Neuronal stem cell (in vitro differentiated cells): Measurements from ENCODE around the gene C1QTNF12.

Experiments
- DNase-seq: peaks from one replicate; pipeline ENCODE4 v3.0.0-alpha.2; 2013; ENCODE audit warnings: low spot score
- H2AFZ ChIP-seq: one replicate; pipeline ENCODE4 v1.6.1; 2013; ENCODE audit warnings: mild to moderate bottlenecking, low read length, inconsistent platforms
- H2AK5ac ChIP-seq: 2 replicates; pipeline ENCODE4 v1.6.1; 2013; ENCODE audit warnings: low read depth, mild to moderate bottlenecking, inconsistent platforms, low read length, moderate library complexity, mixed read lengths
- H2BK120ac ChIP-seq: 2 replicates; pipeline ENCODE4 v1.6.1; 2013; ENCODE audit warnings: low read depth, mild to moderate bottlenecking, inconsistent platforms, low read length, moderate library complexity, mixed read lengths
- H2BK12ac ChIP-seq: one replicate; pipeline ENCODE4 v1.6.1; 2013; ENCODE audit warnings: low read length, inconsistent platforms
- H2BK15ac ChIP-seq: 2 replicates; pipeline ENCODE4 v1.6.1; 2013; ENCODE audit warnings: mild to moderate bottlenecking, low read length, inconsistent platforms, mixed read lengths
- H2BK5ac ChIP-seq: one replicate; pipeline ENCODE4 v1.6.1; 2013; ENCODE audit warnings: inconsistent platforms, mild to moderate bottlenecking, low read length, moderate library complexity
- H3K14ac ChIP-seq: one replicate; pipeline ENCODE4 v1.6.1; 2013; ENCODE audit warnings: low read length, inconsistent platforms
- H3K18ac ChIP-seq: 2 replicates; pipeline ENCODE4 v1.6.1; 2013; ENCODE audit warnings: low read length, inconsistent platforms
- H3K23ac ChIP-seq: 2 replicates; pipeline ENCODE4 v1.6.1; 2013; ENCODE audit warnings: low read depth, mild to moderate bottlenecking, mixed read lengths, low read length, inconsistent platforms; ENCODE audit not compliant: poor library complexity
- H3K27ac ChIP-seq: replicated peaks from 3 replicates; pipeline ENCODE4 v1.5.1; 2013; ENCODE audit warnings: low read length, inconsistent platforms
- H3K27me3 ChIP-seq, 3 experiments: 2 replicates each; pipeline ENCODE4 v1.6.1; 2013; ENCODE audit warnings: low read length in 3 of 3, mild to moderate bottlenecking in 2 of 3, inconsistent platforms in 1 of 3, low read depth in 1 of 3, mixed read lengths in 1 of 3, moderate library complexity in 1 of 3; ENCODE audit not compliant: control insufficient read depth in 3 of 3, insufficient read depth in 3 of 3
- H3K36me3 ChIP-seq, 2 donors: replicated peaks in 1 of 2; 2 replicates each; pipeline ENCODE4 v1.6.1; 2013; ENCODE audit warnings: low read length in 2 of 2; ENCODE audit not compliant: control insufficient read depth in 2 of 2, insufficient read depth in 2 of 2
- H3K4ac ChIP-seq: 2 replicates; pipeline ENCODE4 v1.6.1; 2013; ENCODE audit warnings: inconsistent platforms, mild to moderate bottlenecking, low read length, moderate library complexity
- H3K4me1 ChIP-seq, 2 donors: 1 replicate in 1 of 2; 2 replicates in 1 of 2; pipeline ENCODE4 v1.6.1; 2013; ENCODE audit warnings: low read length in 2 of 2, low read depth in 1 of 2; ENCODE audit not compliant: control insufficient read depth in 2 of 2, insufficient read depth in 1 of 2
- H3K4me2 ChIP-seq: one replicate; pipeline ENCODE4 v1.6.1; 2013; ENCODE audit warnings: mild to moderate bottlenecking, low read length, inconsistent platforms; ENCODE audit not compliant: insufficient read depth, poor library complexity, severe bottlenecking
- H3K4me3 ChIP-seq, 2 donors: 2 replicates each; pipeline ENCODE4 v1.5.1; 2013; ENCODE audit warnings: low read length in 2 of 2, mild to moderate bottlenecking in 2 of 2, inconsistent platforms in 1 of 2, moderate library complexity in 1 of 2
- H3K79me1 ChIP-seq: one replicate; pipeline ENCODE4 v1.6.1; 2013; ENCODE audit warnings: low read depth, mild to moderate bottlenecking, inconsistent platforms, low read length, moderate library complexity
- H3K9ac ChIP-seq: one replicate; pipeline ENCODE4 v1.6.1; 2013; ENCODE audit warnings: mild to moderate bottlenecking, low read depth, low read length, inconsistent platforms; ENCODE audit not compliant: poor library complexity
- H3K9me3 ChIP-seq, 2 donors: replicated peaks in 1 of 2; 2 replicates each; pipeline versions ENCODE3 to v1.6.1; 2013; ENCODE audit warnings: low read length in 2 of 2, mild to moderate bottlenecking in 2 of 2, inconsistent platforms in 1 of 2, low read depth in 1 of 2, mixed read lengths in 1 of 2, moderate library complexity in 1 of 2; ENCODE audit not compliant: control insufficient read depth in 2 of 2, insufficient read depth in 1 of 2
- H4K8ac ChIP-seq: one replicate; pipeline ENCODE4 v1.6.1; 2013; ENCODE audit warnings: low read depth, mild to moderate bottlenecking, inconsistent platforms, low read length, moderate library complexity
- H4K91ac ChIP-seq: one replicate; pipeline ENCODE4 v1.6.1; 2013; ENCODE audit warnings: low read length, low read depth, mild to moderate bottlenecking, inconsistent platforms; ENCODE audit not compliant: poor library complexity
- WGBS, 2 donors: extraction: QIAGEN DNeasy Blood & Tissue Kit; methylation state at CpG; one replicate each; pipeline ENCODE4 v1.1.7; 2013; ENCODE audit warnings: missing lambda C conversion rate in 2 of 2, mixed read lengths in 1 of 2; ENCODE audit not compliant: insufficient read length in 2 of 2, insufficient replicate concordance in 1 of 2; ENCODE audit errors: extremely low coverage in 2 of 2; 5-methylcytosine and 5-hydroxymethylcytosine counted together

The C1QTNF12 gene

DNA sequence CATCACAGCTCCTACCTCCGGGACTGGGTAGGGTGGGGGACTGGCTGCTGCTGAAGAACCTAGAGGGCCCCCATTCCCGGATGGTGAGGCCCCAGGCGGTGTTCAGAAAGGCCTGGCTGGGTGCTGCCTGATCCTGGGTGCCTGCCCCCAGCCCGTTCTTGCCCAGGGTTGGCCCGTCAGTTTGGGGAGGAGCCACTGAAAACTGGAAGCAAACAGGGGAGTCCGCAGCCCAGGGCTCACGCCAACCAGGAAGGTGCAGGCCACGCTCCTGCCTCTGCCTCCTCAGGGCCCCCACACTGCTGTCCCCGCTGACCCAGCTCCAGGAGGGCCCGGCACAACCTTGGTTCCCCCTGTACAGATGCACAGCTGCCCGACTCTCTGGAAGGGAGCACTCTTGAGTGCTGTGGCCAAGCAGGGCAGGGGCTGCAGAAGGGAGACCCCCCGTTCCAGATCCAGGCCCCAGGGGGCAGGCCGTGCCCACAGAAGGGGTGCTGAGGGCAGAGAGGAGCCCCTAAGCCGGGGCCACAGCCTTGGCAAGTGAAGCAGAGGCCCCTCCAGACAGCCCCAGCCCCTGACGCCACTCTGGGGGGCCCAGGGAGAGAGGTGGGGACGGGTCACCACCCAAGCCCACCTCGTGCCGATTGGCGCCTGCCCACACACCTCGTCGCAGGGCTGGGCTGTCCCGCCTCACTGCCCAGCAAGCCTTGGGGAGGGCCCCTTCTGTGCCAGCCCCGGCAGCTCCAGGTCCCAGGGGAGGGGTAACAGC is 5.5 kb downstream of the C1QTNF12 start:
- no CpG with 5 or more reads among the region's 23 CpGs for WGBS, 2 donors
- no peak overlapping the region for H3K4me2 ChIP-seq
- no peak overlapping the region for H4K91ac ChIP-seq
- peaks cover 11 to 38% of the 10 kb centered on the region in 2 donors for H3K4me1 ChIP-seq
- peak overlapping the region; percentile 43 for H3K23ac ChIP-seq
- no peak overlapping the region for H3K14ac ChIP-seq
- H4K8ac ChIP-seq, result no peak overlapping the region
- H3K4me3 ChIP-seq, result no peak overlapping the region
- no peak overlapping the region for H2BK120ac ChIP-seq
- H2AFZ ChIP-seq, result no peak overlapping the region
- H2BK12ac ChIP-seq, result no peak overlapping the region
- H2AK5ac ChIP-seq, result peak overlapping the region; percentile 81
- H3K9ac ChIP-seq, result peak overlapping the region; percentile 4
- H3K36me3 ChIP-seq, result no peaks in the 10 kb centered on the region
- no peak overlapping the region for H2BK15ac ChIP-seq
- no peak overlapping the region for H3K4ac ChIP-seq
- no peaks in the 10 kb centered on the region for H3K9me3 ChIP-seq
- H2BK5ac ChIP-seq, result peak overlapping the region; percentile 71
- no peak overlapping the region for H3K27ac ChIP-seq
- DNase-seq, result no peak
- H3K79me1 ChIP-seq, result peaks cover 2% of the 10 kb centered on the region
- H3K27me3 ChIP-seq, result peaks cover 0 to 10% (median 3%) of the 10 kb centered on the region in 3 experiments
- H3K18ac ChIP-seq, result peak overlapping the region; percentile 71

DNA sequence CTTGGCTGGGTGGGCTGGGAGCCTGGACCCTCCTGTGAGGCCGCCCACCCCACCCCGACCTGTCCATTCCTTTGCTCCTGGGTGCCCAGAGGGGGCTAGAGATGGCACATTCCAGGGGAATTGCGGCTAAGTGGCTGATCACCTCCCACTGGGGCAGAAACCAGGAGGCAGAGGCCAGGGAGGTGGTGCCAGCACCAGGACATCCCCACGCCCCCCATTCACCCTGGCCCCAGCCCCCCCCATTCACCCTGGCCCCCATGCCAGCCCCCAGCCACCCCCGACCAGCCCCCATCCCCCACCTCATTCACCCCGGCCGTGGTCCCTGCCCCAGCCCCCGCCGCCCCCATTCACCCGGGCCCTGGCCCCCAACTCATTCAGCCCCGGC is 6.2 kb downstream of the C1QTNF12 start:
- H2BK5ac ChIP-seq, result peak overlapping the region; percentile 70
- H3K4me1 ChIP-seq, result peaks cover 11 to 38% of the 10 kb centered on the region in 2 donors
- no peak overlapping the region for H2BK12ac ChIP-seq
- no CpG with 5 or more reads among the region's 11 CpGs for WGBS, 2 donors
- H3K18ac ChIP-seq, result peak overlapping the region; percentile 2
- H2BK15ac ChIP-seq, result peak overlapping the region; percentile 37
- H3K4me2 ChIP-seq, result no peak overlapping the region
- no peak overlapping the region for H3K23ac ChIP-seq
- DNase-seq, result no peak
- peaks cover 2% of the 10 kb centered on the region for H3K79me1 ChIP-seq
- H3K27ac ChIP-seq, result no peak overlapping the region
- peak overlapping the region; percentile 90 for H2AK5ac ChIP-seq
- H2AFZ ChIP-seq, result no peak overlapping the region
- no peak overlapping the region for H3K9ac ChIP-seq
- no peak overlapping the region for H3K4me3 ChIP-seq
- H4K91ac ChIP-seq, result no peak overlapping the region
- H3K27me3 ChIP-seq, result peaks cover 0 to 4% (median 0%) of the 10 kb centered on the region in 3 experiments
- H3K36me3 ChIP-seq, result no peaks in the 10 kb centered on the region
- H3K9me3 ChIP-seq, result no peaks in the 10 kb centered on the region
- no peak overlapping the region for H4K8ac ChIP-seq
- no peak overlapping the region for H3K4ac ChIP-seq
- no peak overlapping the region for H2BK120ac ChIP-seq
- no peak overlapping the region for H3K14ac ChIP-seq

DNA sequence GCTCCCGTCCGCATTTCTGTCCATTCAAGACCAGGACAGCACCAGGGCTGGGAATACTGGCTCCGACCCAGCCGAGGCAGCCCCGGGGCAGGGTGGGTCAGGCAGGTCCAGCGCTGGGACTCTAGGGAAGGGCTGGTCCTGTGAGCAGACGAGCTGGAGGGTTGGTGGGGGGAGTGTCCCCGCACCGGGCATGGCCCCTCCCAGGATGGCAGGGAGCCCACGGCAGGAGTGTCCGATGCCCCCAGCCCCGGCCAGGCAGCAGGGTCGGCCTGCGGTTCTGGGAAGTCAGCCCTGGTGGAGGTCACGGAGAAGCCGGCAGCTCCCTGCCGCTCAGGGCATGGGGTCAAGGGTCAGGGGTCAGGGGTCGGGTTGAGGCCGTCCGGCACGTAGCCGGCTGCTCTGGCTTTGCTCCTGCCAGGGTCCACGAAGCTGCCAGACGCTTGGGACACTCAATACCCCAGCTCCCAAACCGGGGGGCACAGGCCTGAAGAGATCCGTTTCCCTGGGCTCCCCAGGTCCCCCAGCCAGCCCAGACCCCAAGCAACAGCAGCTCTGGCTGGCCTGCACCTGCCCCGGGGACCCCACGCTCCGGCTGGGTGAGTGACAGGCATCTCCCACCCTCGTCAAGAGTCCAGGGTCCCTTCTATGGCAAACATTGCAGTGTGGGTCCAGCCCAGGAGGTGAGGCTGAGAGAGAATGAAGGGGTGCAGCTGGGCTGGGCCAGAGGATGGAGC is 6.7 kb downstream of the C1QTNF12 start:
- Histone ChIP-seq H3K4me2 (no peak overlapping the region), H3K9me3 (no peaks in the 10 kb centered on the region), H3K4me1 (peaks cover 11 to 38% of the 10 kb centered on the region in 2 donors), H4K8ac (no peak overlapping the region), H3K18ac (peak overlapping the region; percentile 85), H3K4me3 (no peak overlapping the region), H3K4ac (peak overlapping the region; percentile 37), H3K14ac (no peak overlapping the region), H3K27me3 (peaks cover 0 to 4% (median 0%) of the 10 kb centered on the region in 3 experiments), H3K79me1 (peaks cover 2% of the 10 kb centered on the region), H2BK5ac (peak overlapping the region; percentile 70), H3K27ac (no peak overlapping the region), H4K91ac (peak overlapping the region; percentile 30), H2AFZ (no peak overlapping the region), H2BK15ac (peak overlapping the region; percentile 58), H2BK120ac (no peak overlapping the region), H3K36me3 (peaks cover 0 to 3% of the 10 kb centered on the region in 2 donors), H2BK12ac (peak overlapping the region; percentile 84), H3K23ac (peak overlapping the region; percentile 80), H2AK5ac (peak overlapping the region; percentile 90), H3K9ac (peak overlapping the region; percentile 77)
- DNase-seq, result no peak
- WGBS, 2 donors, result no CpG with 5 or more reads among the region's 30 CpGs

DNA sequence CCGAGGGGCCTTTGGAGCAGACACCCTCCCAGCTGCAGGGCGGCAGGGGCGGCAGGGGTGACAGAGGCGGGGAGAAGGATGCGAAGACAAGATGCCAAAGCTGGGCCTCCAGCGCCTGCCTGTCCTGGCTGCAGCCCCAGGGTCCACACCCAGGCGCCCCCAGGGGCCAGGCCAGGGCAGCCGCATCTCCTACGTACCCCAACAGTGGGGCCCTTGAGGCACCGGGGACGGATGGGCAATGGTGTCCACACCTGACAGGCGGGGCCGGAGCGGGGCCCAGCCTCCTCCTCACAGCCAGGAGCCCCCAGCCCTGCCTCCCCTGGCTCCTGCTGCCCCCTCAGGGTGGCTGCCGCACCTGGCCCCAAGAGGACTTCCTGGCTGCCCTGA is 7.3 kb downstream of the C1QTNF12 start:
- H3K27me3 ChIP-seq, result peaks cover 0 to 4% (median 0%) of the 10 kb centered on the region in 3 experiments
- no peak overlapping the region for H3K4me2 ChIP-seq
- H3K27ac ChIP-seq, result no peak overlapping the region
- H3K9ac ChIP-seq, result peak overlapping the region; percentile 77
- H3K18ac ChIP-seq, result peak overlapping the region; percentile 85
- H3K36me3 ChIP-seq, result peaks cover 4 to 8% of the 10 kb centered on the region in 2 donors
- peak overlapping the region; percentile 90 for H2AK5ac ChIP-seq
- H3K4me3 ChIP-seq, result no peak overlapping the region
- peak overlapping the region; percentile 30 for H4K91ac ChIP-seq
- H2BK5ac ChIP-seq, result peak overlapping the region; percentile 70
- no peak for DNase-seq
- peak overlapping the region; percentile 84 for H2BK12ac ChIP-seq
- H3K14ac ChIP-seq, result no peak overlapping the region
- H3K4ac ChIP-seq, result peak overlapping the region; percentile 37
- peaks cover 10 to 38% of the 10 kb centered on the region in 2 donors for H3K4me1 ChIP-seq
- H3K9me3 ChIP-seq, result no peaks in the 10 kb centered on the region
- WGBS, 2 donors, result no CpG with 5 or more reads among the region's 15 CpGs
- H2BK15ac ChIP-seq, result peak overlapping the region; percentile 58
- H2AFZ ChIP-seq, result no peak overlapping the region
- peak overlapping the region; percentile 80 for H3K23ac ChIP-seq
- H4K8ac ChIP-seq, result no peak overlapping the region
- no peak overlapping the region for H2BK120ac ChIP-seq
- H3K79me1 ChIP-seq, result peaks cover 4% of the 10 kb centered on the region
